Sigmoid colon (tissue), 4 donors: Measurements from ENCODE around the gene GLB1L3.

Experiments used
- POLR2A ChIP-seq, 2 donors: fragments of 450-650 bp; IDR thresholded peaks; one replicate each; pipeline ENCODE4 v1.6.1; 2016; ENCODE audit warnings: antibody characterized with exemption in 2 of 2, mild to moderate bottlenecking in 2 of 2, moderate library complexity in 2 of 2
- POLR2AphosphoS5 ChIP-seq, 4 donors: sonication (generic); formaldehyde crosslinking; IDR thresholded peaks; one replicate each; pipeline ENCODE4 v1.6.1; 2017; ENCODE audit warnings: antibody characterized with exemption in 4 of 4
- TF ChIP-seq, protein P1 (sequence below), 4 experiments: fragments of 450-650 bp in 3 of 4; fragments of 200-600 bp in 1 of 4; IDR thresholded peaks; one replicate each; pipeline ENCODE4 v1.5.1; 2016 to 2019; ENCODE audit warnings: antibody characterized with exemption in 4 of 4, mild to moderate bottlenecking in 3 of 4, moderate library complexity in 2 of 4

- TF ChIP-seq, protein P1, sequence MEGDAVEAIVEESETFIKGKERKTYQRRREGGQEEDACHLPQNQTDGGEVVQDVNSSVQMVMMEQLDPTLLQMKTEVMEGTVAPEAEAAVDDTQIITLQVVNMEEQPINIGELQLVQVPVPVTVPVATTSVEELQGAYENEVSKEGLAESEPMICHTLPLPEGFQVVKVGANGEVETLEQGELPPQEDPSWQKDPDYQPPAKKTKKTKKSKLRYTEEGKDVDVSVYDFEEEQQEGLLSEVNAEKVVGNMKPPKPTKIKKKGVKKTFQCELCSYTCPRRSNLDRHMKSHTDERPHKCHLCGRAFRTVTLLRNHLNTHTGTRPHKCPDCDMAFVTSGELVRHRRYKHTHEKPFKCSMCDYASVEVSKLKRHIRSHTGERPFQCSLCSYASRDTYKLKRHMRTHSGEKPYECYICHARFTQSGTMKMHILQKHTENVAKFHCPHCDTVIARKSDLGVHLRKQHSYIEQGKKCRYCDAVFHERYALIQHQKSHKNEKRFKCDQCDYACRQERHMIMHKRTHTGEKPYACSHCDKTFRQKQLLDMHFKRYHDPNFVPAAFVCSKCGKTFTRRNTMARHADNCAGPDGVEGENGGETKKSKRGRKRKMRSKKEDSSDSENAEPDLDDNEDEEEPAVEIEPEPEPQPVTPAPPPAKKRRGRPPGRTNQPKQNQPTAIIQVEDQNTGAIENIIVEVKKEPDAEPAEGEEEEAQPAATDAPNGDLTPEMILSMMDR (IDR thresholded peaks at IDR 0.05): no peak
- TF ChIP-seq POLR2A (IDR thresholded peaks at IDR 0.05): no peak
- TF ChIP-seq POLR2AphosphoS5 (IDR thresholded peaks at IDR 0.05): no peak
Measured at GRCh38 chr11:134333312-134333711, 57.1 kb downstream of the GLB1L3 start.
